ENCODE measurements around the gene MIA3. TPM values are rescaled to one million over a fixed set of nuclear protein-coding genes. Genes with fewer than 3 reads are reported as not detected.
A peak's percentile ranks its signal among the peaks of the same experiment; 100 is the strongest.
"Not testable (repeated sequence)": the region's sequence is repeated elsewhere in the genome, so short reads cannot be mapped to it uniquely, and the experiment has no call there.

The MIA3 gene
- total RNA-seq (2014; rRNA removed) = 26.2 and 37.1 TPM in 2 replicates
- 13.0 TPM for polyA plus RNA-seq (2012)

GRCh38 chr1:222618001-222618879 is at the start of gene MIA3:
Gene MIA3, plus strand, starts transcription at chr1:222618097. Its CDS starts 14 bp downstream, at chr1:222618111.
- no peak for DNase-seq (ENCODE audit: low read depth)

DNA sequence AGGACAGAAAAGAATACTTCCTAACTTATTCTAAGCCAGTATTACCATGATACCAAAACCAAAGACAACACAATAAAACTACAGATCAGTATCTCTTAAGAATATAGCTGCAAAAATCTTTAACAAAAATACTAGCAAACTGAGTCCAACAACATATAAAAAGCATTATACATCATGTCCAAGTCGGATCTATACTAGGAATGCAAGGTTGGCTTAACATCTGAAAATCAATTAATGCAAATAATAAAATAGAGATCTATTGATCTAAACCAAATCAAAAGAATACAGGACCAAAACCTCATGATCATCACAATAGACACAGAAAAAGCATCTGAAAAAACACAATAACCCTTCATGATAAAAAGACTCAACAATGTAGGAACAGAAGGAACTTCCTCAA is 47.1 kb upstream of the MIA3 start:
- no peak for DNase-seq (ENCODE audit: low read depth)

- no peak for DNase-seq (ENCODE audit: low read depth)
Measured at GRCh38 chr1:222579316-222579715, 38.6 kb upstream of the MIA3 start.

GRCh38 chr1:222582099-222582774 is 35.7 kb upstream of the MIA3 start:
- DNase-seq (ENCODE audit: low read depth) = peak; percentile 79

- DNase-seq (ENCODE audit: low read depth) = no peak
Measured at GRCh38 chr1:222583079-222583478, 34.8 kb upstream of the MIA3 start.

GRCh38 chr1:222586842-222587241 is 31.1 kb upstream of the MIA3 start:
- DNase-seq (ENCODE audit: low read depth) = no peak

GRCh38 chr1:222588135-222588534 is 29.8 kb upstream of the MIA3 start:
- no peak for DNase-seq (ENCODE audit: low read depth)

DNA sequence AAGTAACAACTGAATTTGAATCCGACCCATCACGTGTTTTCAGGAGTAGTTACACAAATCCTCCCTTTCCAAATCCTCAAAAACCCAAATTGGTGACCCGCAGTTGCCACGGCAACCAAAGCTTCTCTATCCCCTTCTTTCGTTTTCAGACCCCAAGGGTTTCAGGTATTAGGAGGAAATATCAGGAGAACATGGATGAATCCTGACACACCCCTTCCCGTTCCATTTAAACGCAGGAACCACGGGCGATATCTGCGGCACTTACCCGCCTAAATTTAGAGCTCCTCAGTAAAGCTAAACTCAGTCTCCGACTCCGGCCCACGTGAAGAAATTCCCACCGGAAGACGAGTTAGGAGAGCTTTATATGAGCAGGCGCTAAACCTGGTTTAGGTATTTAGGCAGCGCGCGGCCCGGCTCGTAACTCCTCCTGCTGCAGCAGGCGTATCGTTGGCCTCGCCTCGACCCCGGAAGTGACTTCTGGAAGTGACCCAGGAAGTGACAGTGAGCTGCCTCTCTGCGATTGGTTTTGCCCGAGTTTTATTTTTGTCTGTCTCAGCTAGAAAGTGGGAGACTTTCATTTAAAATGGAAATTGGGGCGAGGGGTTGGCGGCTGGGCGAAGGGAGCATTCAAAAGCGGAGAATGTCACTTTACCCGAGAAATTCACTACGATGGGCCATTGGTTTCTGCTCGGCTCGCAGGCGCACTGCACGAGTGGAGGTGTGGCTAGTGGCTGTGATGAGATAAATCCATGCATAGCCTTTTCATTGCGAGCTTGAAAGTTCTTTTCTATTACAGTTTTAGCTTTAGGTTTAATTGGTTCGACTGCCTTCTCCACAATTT is 28.2 kb upstream of the MIA3 start, which contains the start of gene TAF1A:
Gene TAF1A, minus strand, starts transcription at position 472 of the 841 bp plus-strand sequence.
- peak; percentile 76 for DNase-seq (ENCODE audit: low read depth)

DNA sequence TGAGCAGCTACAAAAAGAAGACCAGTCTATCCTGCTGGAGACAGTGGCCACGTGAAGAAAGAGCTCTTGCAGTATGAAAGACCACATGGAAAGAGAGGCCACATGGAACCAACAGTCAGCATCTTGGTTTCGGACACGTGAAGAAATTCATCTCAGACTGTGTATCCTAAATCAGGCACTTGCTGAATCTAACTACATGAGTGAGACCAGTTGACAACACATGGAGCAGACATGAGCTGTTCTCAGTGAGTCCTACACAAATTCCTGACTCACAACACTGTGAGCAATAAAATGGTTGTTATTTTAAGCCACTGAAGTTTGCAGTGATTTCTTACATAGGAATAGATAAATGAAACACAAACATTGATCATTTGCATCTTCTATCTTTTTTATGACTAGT is 25.7 kb upstream of the MIA3 start:
- DNase-seq (ENCODE audit: low read depth) = peak; percentile 43

DNA sequence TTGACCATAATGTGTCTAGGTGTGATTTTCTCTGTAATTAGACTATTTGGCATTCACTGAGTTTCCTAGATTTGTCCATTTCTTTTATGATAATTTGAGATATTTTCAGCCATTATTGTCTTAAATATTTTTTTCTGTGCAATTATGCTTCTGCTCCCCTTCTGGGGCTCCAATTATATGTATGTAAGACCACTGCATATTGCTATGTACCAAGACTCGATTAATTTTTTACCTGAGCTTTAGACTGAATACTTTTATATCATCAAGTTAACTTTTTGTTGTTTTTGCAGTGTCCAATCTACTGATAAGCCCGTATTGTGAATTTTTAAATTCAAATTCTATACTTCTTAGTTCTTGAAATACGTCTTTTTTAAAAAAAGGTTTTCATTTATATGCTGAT is 23.1 kb upstream of the MIA3 start:
- no peak for DNase-seq (ENCODE audit: low read depth)

DNA sequence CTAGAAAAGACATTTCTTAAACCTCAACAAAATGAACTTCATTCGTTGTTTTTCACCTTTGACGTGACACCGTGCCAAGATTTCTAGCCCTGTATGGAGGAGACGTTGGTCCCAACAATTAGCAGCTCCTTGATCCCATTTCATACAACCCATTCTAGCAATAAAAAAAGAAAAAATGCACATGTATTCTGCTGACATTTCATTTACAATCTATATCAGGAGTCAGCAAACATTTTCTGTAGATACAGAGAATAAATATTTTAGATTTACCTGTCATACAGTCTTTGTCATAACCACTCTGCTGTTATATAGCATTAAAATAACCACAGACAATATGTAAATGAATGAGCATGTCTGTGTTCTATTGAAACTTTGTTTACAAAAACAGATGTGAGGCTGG is 21.2 kb upstream of the MIA3 start:
- DNase-seq (ENCODE audit: low read depth) = no peak

DNA sequence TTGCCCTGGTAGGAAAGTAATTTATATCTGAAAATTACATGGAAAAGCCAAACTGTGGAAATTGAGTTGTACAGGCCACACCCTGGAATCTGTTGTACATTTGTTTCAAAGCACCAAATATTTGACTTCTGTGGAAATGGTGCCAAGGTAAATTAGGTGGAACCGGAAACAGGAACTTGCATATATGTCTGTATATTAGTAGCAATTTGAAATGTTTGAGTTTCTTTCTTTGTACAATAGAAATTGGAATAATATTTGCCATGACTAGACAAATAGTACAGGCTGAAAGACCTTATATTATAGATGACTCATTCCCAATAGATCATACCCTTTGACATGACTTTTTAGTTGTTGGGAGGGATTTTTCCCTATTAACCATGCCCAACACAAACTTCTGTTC is 17.6 kb upstream of the MIA3 start:
- no peak for DNase-seq (ENCODE audit: low read depth)

- no peak for DNase-seq (ENCODE audit: low read depth)
Measured at GRCh38 chr1:222601257-222601656, 16.6 kb upstream of the MIA3 start.

DNA sequence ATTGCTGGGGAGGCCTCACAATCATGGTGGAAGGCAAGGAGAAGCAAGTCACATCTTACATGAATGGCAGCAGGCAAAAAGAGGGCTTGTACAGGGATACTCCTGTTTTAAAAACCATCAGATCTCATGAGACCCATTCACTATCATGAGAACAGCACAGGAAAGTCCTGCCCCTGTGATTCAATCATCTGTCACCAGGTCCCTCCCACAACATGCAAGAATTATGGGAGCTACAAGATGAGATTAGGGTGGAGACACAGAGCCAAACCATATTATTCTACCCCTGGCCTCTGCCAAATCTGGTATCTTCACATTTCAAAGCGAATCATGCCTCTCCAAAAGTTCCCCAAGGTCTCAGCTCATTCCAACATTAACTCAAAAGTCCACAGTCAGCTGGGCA is 11.1 kb upstream of the MIA3 start:
- DNase-seq (ENCODE audit: low read depth) = no peak

DNA sequence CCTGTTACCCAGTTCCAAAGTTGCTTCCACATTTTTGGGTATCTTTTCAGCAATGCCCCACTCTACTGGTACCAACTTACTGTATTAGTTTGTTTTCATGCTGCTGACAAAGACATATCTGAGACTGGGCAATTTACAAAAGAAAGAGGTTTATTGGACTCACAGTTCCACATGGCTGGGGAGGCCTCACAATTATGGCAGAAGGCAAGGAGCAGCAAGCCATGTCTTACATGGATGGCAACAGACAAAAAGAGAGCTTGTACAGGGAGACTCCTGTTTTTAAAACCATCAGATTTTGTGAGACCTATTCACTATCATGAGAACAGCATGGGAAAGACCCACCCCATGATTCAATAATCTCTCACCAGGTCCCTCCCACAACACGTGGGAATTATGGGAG is 8.8 kb upstream of the MIA3 start:
- not testable (repeated sequence) for DNase-seq (ENCODE audit: low read depth)

DNA sequence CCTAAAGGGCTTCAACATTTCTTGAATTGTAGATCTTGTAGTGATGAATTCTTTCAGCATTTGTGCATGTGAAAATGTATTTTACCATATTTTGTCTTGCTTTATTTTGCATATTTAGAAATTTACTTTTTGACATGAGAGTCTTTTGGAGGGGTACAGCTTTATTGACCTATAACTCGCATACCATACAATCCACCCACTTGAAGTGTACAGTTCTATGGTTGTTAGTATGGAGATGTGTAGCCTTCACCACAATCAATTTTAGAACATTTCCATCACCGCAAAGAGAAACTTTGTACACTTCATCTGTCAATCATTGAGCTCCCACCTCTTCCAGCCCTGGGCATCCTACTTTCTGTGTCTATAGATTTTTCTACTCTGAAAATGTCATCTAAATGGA is 7.2 kb upstream of the MIA3 start:
- no peak for DNase-seq (ENCODE audit: low read depth)

DNA sequence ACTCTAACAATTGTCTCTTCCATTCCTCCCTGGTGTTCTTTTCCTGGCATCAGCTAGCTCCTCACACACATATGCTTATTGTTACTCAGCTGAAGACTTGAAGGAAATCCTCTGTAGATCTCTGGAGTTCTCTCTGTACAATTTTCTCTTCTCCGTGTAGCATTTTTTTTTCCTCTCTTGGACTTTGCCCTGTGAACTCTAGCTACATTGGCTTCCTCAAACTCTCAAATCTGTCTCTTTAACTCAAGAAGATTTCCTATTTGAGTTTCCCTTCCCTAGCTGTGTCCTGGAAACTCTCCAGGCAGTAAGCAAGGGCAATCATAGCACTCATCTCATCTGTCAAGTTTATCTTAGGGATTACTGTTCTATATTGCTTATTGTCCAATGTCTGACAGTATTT is 4.3 kb upstream of the MIA3 start:
- DNase-seq (ENCODE audit: low read depth) = no peak

DNA sequence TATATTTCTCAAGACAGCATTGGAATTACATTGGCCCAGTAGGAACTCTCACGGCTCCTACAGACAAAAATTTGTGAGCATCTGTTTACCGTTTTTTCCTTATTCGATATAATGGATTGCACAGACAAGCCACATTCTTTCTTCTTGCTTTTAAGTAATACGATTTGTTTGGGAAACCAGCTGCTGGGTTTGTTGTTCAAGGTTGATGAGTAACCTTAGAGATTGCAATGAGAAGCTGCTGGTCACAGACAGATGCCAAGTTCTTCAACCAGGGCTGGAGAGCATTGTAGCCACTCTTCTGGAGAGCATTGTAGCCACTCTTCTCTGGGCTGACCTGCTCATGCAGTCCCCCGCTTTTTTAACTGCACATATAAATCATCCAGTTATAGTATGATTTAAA is 1.4 kb upstream of the MIA3 start:
- DNase-seq (ENCODE audit: low read depth) = peak; percentile 85

DNA sequence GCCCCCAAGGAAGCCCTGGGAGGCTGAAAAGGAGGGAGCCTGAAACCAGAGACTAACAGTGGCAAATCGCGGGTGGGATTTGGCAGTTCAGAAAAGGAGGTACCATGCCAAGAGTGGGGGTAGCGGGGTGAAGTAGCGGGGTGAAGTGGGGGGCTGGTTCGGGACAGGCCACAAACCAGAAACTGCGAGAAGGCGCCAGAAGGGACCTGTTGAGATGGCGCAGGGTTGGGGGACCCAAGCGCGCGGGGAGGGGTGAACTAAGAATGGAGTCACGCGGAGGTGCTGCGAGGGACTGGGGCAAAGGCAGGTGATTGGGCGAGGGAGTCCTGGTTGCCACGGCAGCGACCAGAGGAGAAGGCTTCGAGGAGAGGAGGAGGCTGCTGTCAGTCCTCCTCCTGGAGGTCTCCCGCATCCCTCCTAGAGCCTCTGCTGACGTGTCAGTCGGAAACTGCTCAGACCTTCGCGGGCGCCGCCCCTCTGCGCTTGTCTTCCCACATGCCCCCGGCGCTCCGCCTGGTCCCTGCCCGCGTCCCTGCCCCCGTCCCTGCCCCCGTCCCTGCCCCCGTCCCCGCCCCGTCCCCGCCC is 438 bp upstream of the MIA3 start:
- peak; percentile 89 for DNase-seq (ENCODE audit: low read depth)

- DNase-seq (ENCODE audit: low read depth) = peak; percentile 25
Measured at GRCh38 chr1:222618880-222619596, 1.1 kb downstream of the MIA3 start.

GRCh38 chr1:222620566-222620965 is 2.7 kb downstream of the MIA3 start:
- DNase-seq (ENCODE audit: low read depth) = no peak

All from LHCN-M2 (cell line).